Neural cell (in vitro differentiated cells): ENCODE measurements around the gene ABCB10.

ENCODE experiments used
- CTCF ChIP-seq: fragments of 450-650 bp; IDR thresholded peaks from 2 replicates; pipeline ENCODE4 v1.5.1; 2014; ENCODE audit warnings: antibody characterized with exemption, mild to moderate bottlenecking, moderate library complexity; ENCODE audit not compliant: poor library complexity, severe bottlenecking
- EP300 ChIP-seq: fragments of 450-650 bp; conservative IDR thresholded peaks from 2 replicates; pipeline ENCODE4 v1.6.1; 2014; ENCODE audit warnings: antibody characterized with exemption, mild to moderate bottlenecking, moderate library complexity; ENCODE audit not compliant: poor library complexity, severe bottlenecking
- EZH2 ChIP-seq: fragments of 200-600, 300-800 bp; shearing (Covaris generic), sonication (generic); IDR thresholded peaks from 2 replicates; pipeline ENCODE4 v1.6.1; 2014; ENCODE audit warnings: antibody characterized with exemption, low read length, borderline replicate concordance, mild to moderate bottlenecking; ENCODE audit not compliant: insufficient read depth, poor library complexity, severe bottlenecking
- MXI1 ChIP-seq: fragments of 450-650 bp; conservative IDR thresholded peaks from 2 replicates; pipeline ENCODE4 v1.6.1; 2014; ENCODE audit warnings: antibody characterized with exemption, mild to moderate bottlenecking; ENCODE audit not compliant: poor library complexity, severe bottlenecking
- POLR2AphosphoS5 ChIP-seq: IDR thresholded peaks from 2 replicates; pipeline ENCODE4 v1.6.1; 2012
- RAD21 ChIP-seq: fragments of 450-650 bp; conservative IDR thresholded peaks from 2 replicates; pipeline ENCODE4 v1.6.1; 2014; ENCODE audit warnings: antibody characterized with exemption, mild to moderate bottlenecking, moderate library complexity
- REST ChIP-seq: IDR thresholded peaks from 2 replicates; pipeline ENCODE4 v1.6.1; 2012; ENCODE audit warnings: borderline replicate concordance
- TAF1 ChIP-seq: IDR thresholded peaks from 2 replicates; pipeline ENCODE4 v1.6.1; 2012; ENCODE audit warnings: low read depth

GRCh38 chr1:229563701-229564100, 5.2 kb upstream of the ABCB10 start:
- TF ChIP-seq CTCF (no peak), TAF1 (no peak), REST (no peak), POLR2AphosphoS5 (no peak), MXI1 (no peak), RAD21 (no peak), EZH2 (no peak), EP300 (no peak)
